MCF 10A (cell line): ENCODE measurements around the gene PTPRU. TPM values are rescaled to one million over a fixed set of nuclear protein-coding genes. Genes with fewer than 3 reads are reported as not detected.
A peak's percentile ranks its signal among the peaks of the same experiment; 100 is the strongest.

ENCODE experiments used
- BruUV-seq: library from RNA; stranded (reverse); fragments of 400-500 nt; replicated peaks from 2 replicates; lab custom pipeline; 2021; lab: Mats Ljungman, UMichigan
- CTCF ChIA-PET: fragments of 300-600 bp; sonication (Branson Sonifier 250); formaldehyde crosslinking; extraction: SDS; loops from one replicate; lab custom pipeline; 2021; ENCODE audit warnings: antibody characterized with exemption, inconsistent platforms; lab: Yijun Ruan, JAX
- POLR2A ChIA-PET: fragments of 300-600, 350-650 bp; sonication (Branson Sonifier 250); formaldehyde crosslinking; extraction: SDS; loops from one replicate; lab custom pipeline; 2020; ENCODE audit warnings: antibody characterized with exemption, inconsistent platforms; lab: Yijun Ruan, JAX
- DNase-seq: peaks from one replicate; pipeline ENCODE4 v3.0.0-alpha.2; 2018; ENCODE audit not compliant: unreplicated experiment
- H3K27ac Mint-ChIP-seq: one replicate; pipeline ENCODE4 v1.8.0; 2022; ENCODE audit warnings: mild to moderate bottlenecking, low read depth, mixed read lengths; ENCODE audit not compliant: unreplicated experiment
- H3K27me3 Mint-ChIP-seq: one replicate; pipeline ENCODE4 v1.8.0; 2022; ENCODE audit warnings: mixed read lengths; ENCODE audit not compliant: insufficient read depth, unreplicated experiment
- H3K36me3 Mint-ChIP-seq: one replicate; pipeline ENCODE4 v1.8.0; 2022; ENCODE audit warnings: mild to moderate bottlenecking, moderate library complexity, mixed read lengths; ENCODE audit not compliant: insufficient read depth, unreplicated experiment
- H3K4me1 Mint-ChIP-seq: one replicate; pipeline ENCODE4 v1.8.0; 2022; ENCODE audit warnings: mixed read lengths; ENCODE audit not compliant: insufficient read depth, unreplicated experiment
- H3K4me3 Mint-ChIP-seq: one replicate; pipeline ENCODE4 v1.8.0; 2022; ENCODE audit warnings: mild to moderate bottlenecking, moderate library complexity, mixed read lengths; ENCODE audit not compliant: unreplicated experiment
- H3K9me3 Mint-ChIP-seq: one replicate; pipeline ENCODE4 v1.8.0; 2022; ENCODE audit warnings: mixed read lengths; ENCODE audit not compliant: unreplicated experiment
- intact Hi-C: fragments of 100-400 bp; cut with micrococcal nuclease; formaldehyde crosslinking; loops from 2 replicates; pipeline ENCODE4 v1.14.1; 2022
- total RNA-seq: library from RNA; stranded (reverse); gene quantifications from 2 replicates; pipeline ENCODE4 v1.2.3, GENCODE V29; 2022
- TF ChIP-seq, protein P1 (sequence below): fragments of 200-600 bp; IDR thresholded peaks from one replicate; pipeline ENCODE4 v1.8.0; 2022; ENCODE audit warnings: antibody characterized with exemption, mild to moderate bottlenecking; ENCODE audit not compliant: unreplicated experiment

PTPRU gene
- total RNA-seq, 1 experiment from 2014 or later: 24.1 TPM

DNA sequence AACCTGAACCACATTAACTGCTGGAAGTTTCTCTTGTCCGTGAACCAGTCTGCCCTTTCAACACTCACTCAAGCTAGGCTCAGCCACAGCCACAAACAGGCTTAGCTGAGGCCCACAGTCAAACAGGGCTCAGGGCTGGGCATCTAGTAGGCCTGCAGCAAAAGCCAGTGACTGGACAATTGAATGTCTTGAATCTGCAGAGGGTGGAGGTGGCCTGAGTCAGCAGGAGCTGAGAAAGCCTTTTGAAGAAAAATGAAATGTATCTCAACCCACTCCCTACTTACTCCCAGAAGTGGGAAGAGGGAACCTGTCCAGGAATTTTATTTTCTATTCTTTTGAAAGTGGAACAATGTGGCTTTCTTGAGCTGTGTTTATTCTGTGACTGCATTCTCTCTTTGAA, 95.4 kb downstream of the PTPRU start:
- no peaks in the 10 kb centered on the region for H3K9me3 Mint-ChIP-seq
- BruUV-seq: no TSS peak
- POLR2A ChIA-PET: interaction anchor here (0.8 to 1.1 kb wide), 2 partner anchors 14 to 1448 kb away, joined by 3 to 5 read pairs; no protein-coding TSS in a partner anchor
- no peaks in the 10 kb centered on the region for H3K4me1 Mint-ChIP-seq
- no peak overlapping the region for H3K4me3 Mint-ChIP-seq
- TF ChIP-seq, protein P1, sequence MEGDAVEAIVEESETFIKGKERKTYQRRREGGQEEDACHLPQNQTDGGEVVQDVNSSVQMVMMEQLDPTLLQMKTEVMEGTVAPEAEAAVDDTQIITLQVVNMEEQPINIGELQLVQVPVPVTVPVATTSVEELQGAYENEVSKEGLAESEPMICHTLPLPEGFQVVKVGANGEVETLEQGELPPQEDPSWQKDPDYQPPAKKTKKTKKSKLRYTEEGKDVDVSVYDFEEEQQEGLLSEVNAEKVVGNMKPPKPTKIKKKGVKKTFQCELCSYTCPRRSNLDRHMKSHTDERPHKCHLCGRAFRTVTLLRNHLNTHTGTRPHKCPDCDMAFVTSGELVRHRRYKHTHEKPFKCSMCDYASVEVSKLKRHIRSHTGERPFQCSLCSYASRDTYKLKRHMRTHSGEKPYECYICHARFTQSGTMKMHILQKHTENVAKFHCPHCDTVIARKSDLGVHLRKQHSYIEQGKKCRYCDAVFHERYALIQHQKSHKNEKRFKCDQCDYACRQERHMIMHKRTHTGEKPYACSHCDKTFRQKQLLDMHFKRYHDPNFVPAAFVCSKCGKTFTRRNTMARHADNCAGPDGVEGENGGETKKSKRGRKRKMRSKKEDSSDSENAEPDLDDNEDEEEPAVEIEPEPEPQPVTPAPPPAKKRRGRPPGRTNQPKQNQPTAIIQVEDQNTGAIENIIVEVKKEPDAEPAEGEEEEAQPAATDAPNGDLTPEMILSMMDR: no peak
- DNase-seq: no peak
- CTCF ChIA-PET: interaction anchor here (0.6 to 2.1 kb wide), 5 partner anchors 9 to 397 kb away, joined by 5 to 10 read pairs (median 6); no protein-coding TSS in a partner anchor
- peaks cover 5% of the 10 kb centered on the region for H3K27me3 Mint-ChIP-seq
- H3K36me3 Mint-ChIP-seq: peaks cover 7% of the 10 kb centered on the region
- intact Hi-C loops: no loop called here
- H3K27ac Mint-ChIP-seq: no peak overlapping the region

DNA sequence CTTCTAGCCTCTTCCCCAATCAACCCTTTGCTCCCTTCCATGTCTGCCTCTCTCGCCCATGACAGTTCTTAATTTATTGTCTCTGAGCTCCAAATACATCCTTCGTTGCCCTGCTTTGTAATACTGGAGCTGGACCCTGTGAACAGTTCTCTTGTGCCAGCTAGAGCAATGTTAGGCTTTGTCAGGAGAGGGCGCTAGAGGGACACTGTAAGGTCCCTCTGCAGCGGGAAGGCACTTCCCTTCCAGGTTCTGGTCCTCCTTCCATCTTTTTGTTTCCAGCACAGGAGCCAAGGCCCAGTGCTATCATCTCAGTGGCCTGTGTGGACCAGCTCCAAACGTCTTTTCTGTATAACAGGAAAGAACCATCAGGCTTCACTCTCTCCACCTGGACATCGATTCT, 95.9 kb downstream of the PTPRU start:
- Mint-ChIP-seq H3K27me3 (peaks cover 10% of the 10 kb centered on the region), H3K4me1 (no peaks in the 10 kb centered on the region), H3K4me3 (no peak overlapping the region), H3K9me3 (no peaks in the 10 kb centered on the region), H3K36me3 (peaks cover 7% of the 10 kb centered on the region), H3K27ac (no peak overlapping the region)
- BruUV-seq: no TSS peak
- ChIA-PET POLR2A (interaction anchor here (0.6 to 1.1 kb wide), 3 partner anchors 14 to 1502 kb away, joined by 3 to 5 read pairs (median 4); partner anchors contain the start of gene PPP1R8), CTCF (interaction anchor here (0.6 to 2.1 kb wide), 5 partner anchors 9 to 480 kb away, joined by 4 to 10 read pairs (median 6); no protein-coding TSS in a partner anchor)
- peak; percentile 56 for DNase-seq
- intact Hi-C loops: no loop called here
- TF ChIP-seq, protein P1: peak; percentile 27

DNA sequence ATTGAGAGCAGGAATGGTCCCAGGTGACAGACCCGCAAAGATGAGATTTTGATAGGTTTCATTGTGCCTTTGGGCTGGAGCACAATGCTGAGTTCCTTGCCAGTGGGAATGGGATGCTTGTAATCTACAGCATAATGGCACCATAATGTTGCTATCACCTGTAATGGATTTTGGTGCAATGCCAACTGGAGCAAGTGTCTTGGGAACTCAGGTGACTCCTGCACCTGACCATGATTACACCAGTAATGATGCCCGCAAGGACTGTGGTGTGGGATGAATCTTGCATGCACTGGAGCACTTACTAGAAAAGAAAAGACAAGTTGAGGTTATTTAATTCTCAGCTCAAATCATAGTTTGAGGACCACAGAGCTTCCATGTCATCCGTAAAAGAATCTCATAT, 96.7 kb downstream of the PTPRU start:
- peaks cover 7% of the 10 kb centered on the region for H3K36me3 Mint-ChIP-seq
- peaks cover 11% of the 10 kb centered on the region for H3K27me3 Mint-ChIP-seq
- DNase-seq: no peak
- no peak overlapping the region for H3K4me3 Mint-ChIP-seq
- intact Hi-C loops: no loop called here
- no peaks in the 10 kb centered on the region for H3K4me1 Mint-ChIP-seq
- CTCF ChIA-PET: interaction anchor here (0.6 to 2.1 kb wide), 3 partner anchors 14 to 479 kb away, joined by 3 to 10 read pairs (median 4); no protein-coding TSS in a partner anchor
- POLR2A ChIA-PET: interaction anchor here (0.6 kb wide), 1 partner anchor 1503 kb away, joined by 4 read pairs; the partner anchor contains the start of gene PPP1R8
- no peak overlapping the region for H3K27ac Mint-ChIP-seq
- BruUV-seq: no TSS peak
- TF ChIP-seq, protein P1: no peak
- no peaks in the 10 kb centered on the region for H3K9me3 Mint-ChIP-seq

DNA sequence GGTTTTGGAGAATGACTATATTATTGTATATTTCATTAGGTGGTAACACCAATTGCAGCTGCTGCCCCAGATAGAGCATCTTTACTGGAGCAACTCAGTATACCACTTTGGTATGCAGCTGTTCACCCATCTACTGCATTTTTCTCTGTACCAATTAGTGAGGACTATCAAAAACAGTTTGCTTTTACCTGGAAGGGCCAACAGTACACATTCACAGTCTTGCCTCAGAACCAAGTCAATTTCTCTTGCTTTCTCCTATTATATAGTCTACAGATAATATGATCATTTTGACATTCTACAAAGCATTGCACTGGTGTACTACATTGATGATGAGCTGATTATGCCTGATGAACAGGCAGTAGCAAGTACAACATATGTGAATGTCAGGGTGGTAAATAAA, 99.3 kb downstream of the PTPRU start:
- intact Hi-C loops: no loop called here
- CTCF ChIA-PET: interaction anchor here (0.9 kb wide), 1 partner anchor 12 kb away, joined by 3 read pairs; no protein-coding TSS in a partner anchor
- POLR2A ChIA-PET: no interaction called here
- Mint-ChIP-seq H3K4me1 (no peaks in the 10 kb centered on the region), H3K4me3 (no peak overlapping the region), H3K27ac (no peak overlapping the region), H3K9me3 (no peaks in the 10 kb centered on the region), H3K36me3 (no peaks in the 10 kb centered on the region), H3K27me3 (peaks cover 11% of the 10 kb centered on the region)
- TF ChIP-seq, protein P1: no peak
- DNase-seq: no peak
- no TSS peak for BruUV-seq
